RWPE2 (cell line): ENCODE results near the gene SPOCK2.

Experiments used
- ATAC-seq: fragments of 200-7000 bp; cut with Tn5 transposase; 3 replicates; pipeline ENCODE4 v1.9.1; 2021; ENCODE audit warnings: low read depth
- DNase-seq: peaks from one replicate; pipeline ENCODE4 v3.0.0-alpha.2; 2020; ENCODE audit warnings: low spot score
- H3K27ac ChIP-seq: fragments of 450-650 bp; 2 replicates; pipeline ENCODE4 v1.5.1; 2017; ENCODE audit warnings: mild to moderate bottlenecking; ENCODE audit not compliant: poor library complexity, severe bottlenecking
- H3K27me3 ChIP-seq: fragments of 250-450 bp; sonication (Bioruptor Pico); 2 replicates; pipeline ENCODE4 v1.5.1; 2021; ENCODE audit warnings: mild to moderate bottlenecking, moderate library complexity; ENCODE audit not compliant: insufficient read depth, poor library complexity, severe bottlenecking
- H3K36me3 ChIP-seq: fragments of 250-450 bp; sonication (Bioruptor Pico); 2 replicates; pipeline ENCODE4 v1.5.1; 2020; ENCODE audit warnings: low read depth, mild to moderate bottlenecking, moderate library complexity
- H3K4me1 ChIP-seq: fragments of 250-450 bp; sonication (Bioruptor Pico); 2 replicates; pipeline ENCODE4 v1.5.1; 2021; ENCODE audit warnings: mild to moderate bottlenecking, moderate library complexity; ENCODE audit not compliant: insufficient read depth, poor library complexity, severe bottlenecking
- H3K4me3 ChIP-seq: fragments of 250-450 bp; sonication (Bioruptor Pico); 2 replicates; pipeline ENCODE4 v1.5.1; 2021; ENCODE audit warnings: mild to moderate bottlenecking, moderate library complexity; ENCODE audit not compliant: severe bottlenecking
- H3K9me3 ChIP-seq: fragments of 250-450 bp; sonication (Bioruptor Pico); 2 replicates; pipeline ENCODE4 v1.5.1; 2021; ENCODE audit warnings: mild to moderate bottlenecking, moderate library complexity; ENCODE audit not compliant: severe bottlenecking
- TF ChIP-seq, protein P1 (sequence below): fragments of 450-650 bp; IDR thresholded peaks from one replicate; pipeline ENCODE4 v1.5.1; 2017; ENCODE audit warnings: mild to moderate bottlenecking, moderate library complexity; ENCODE audit not compliant: poor library complexity, severe bottlenecking

Gene SPOCK2

DNA sequence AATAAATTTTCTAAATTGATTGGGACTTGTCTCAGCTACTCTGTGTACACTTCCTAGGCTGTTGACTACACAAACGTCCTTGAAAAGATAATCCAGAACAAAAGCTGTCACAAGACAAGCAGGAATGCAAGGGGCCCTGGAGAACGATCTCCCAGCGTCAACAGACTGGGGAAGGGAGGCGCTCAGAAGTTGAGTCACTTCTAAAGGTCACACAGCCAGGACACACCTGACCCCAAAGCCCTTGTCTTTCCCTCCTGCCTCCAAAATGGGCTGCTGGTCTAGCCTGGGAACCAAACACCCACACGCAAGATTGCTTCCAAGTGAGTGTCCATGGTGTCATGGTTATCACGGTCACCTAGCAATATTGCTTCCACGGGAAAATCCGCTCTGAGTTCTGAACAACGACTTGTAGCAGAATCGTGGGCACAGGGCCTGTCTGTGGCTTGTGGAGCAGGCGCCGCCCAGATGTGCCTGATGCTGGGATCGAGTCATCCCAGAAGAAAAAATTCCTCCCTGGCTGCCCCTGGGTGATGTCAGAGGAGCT, 49.8 kb downstream of the SPOCK2 start:
- no peak for ATAC-seq
- H3K4me1 ChIP-seq = no peaks in the 10 kb centered on the region
- no peak overlapping the region for H3K27ac ChIP-seq
- DNase-seq = no peak
- H3K36me3 ChIP-seq = no peaks in the 10 kb centered on the region
- TF ChIP-seq, protein P1, sequence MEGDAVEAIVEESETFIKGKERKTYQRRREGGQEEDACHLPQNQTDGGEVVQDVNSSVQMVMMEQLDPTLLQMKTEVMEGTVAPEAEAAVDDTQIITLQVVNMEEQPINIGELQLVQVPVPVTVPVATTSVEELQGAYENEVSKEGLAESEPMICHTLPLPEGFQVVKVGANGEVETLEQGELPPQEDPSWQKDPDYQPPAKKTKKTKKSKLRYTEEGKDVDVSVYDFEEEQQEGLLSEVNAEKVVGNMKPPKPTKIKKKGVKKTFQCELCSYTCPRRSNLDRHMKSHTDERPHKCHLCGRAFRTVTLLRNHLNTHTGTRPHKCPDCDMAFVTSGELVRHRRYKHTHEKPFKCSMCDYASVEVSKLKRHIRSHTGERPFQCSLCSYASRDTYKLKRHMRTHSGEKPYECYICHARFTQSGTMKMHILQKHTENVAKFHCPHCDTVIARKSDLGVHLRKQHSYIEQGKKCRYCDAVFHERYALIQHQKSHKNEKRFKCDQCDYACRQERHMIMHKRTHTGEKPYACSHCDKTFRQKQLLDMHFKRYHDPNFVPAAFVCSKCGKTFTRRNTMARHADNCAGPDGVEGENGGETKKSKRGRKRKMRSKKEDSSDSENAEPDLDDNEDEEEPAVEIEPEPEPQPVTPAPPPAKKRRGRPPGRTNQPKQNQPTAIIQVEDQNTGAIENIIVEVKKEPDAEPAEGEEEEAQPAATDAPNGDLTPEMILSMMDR = no peak
- no peaks in the 10 kb centered on the region for H3K27me3 ChIP-seq
- H3K4me3 ChIP-seq = no peak overlapping the region
- no peaks in the 10 kb centered on the region for H3K9me3 ChIP-seq

DNA sequence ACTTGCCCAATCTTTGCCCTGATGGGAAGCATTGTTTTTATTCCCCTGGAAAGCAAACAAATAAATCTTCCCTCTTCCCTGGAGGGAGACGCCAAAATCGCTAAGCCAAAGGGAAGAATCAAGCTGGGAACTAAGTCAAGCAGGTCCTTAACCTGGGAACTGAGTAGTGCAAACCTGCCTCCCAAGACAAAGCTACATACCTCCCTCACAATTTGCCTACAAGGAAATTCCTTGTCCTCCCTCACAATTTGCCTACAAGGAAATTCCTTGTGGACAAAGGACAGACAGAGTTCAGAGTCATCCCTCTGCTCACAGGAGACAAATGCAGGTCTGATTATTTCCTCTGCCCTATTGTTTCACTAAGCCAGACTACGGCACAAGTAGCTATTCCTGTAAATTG, 50.5 kb downstream of the SPOCK2 start:
- TF ChIP-seq, protein P1 = no peak
- ATAC-seq (no peak), DNase-seq (no peak)
- Histone ChIP-seq H3K9me3 (no peaks in the 10 kb centered on the region), H3K36me3 (no peaks in the 10 kb centered on the region), H3K27ac (no peak overlapping the region), H3K27me3 (no peaks in the 10 kb centered on the region), H3K4me3 (no peak overlapping the region), H3K4me1 (no peaks in the 10 kb centered on the region)

DNA sequence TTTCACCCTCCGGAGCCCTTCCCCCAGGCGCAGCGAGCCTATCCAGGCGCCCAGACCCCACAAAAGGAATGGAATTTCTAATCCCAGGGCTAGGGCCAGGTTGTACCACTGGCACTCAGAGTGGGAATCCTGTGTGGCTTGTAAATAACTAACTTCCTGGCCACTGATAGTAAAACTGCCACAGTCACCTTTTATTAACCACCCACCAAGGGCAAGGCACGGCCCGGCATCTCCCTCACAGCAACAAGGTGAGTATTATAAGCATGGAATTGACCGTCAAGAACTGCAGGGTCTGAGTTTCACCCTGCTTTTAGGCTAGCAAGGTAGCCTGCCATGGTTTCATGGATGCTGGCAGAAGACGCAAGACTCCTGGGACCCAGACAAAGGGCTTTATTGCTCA, 51.1 kb downstream of the SPOCK2 start:
- TF ChIP-seq, protein P1 = no peak
- DNase-seq = no peak
- Histone ChIP-seq H3K4me3 (no peak overlapping the region), H3K36me3 (no peaks in the 10 kb centered on the region), H3K4me1 (no peaks in the 10 kb centered on the region), H3K27me3 (no peaks in the 10 kb centered on the region), H3K9me3 (no peaks in the 10 kb centered on the region), H3K27ac (no peak overlapping the region)
- ATAC-seq = no peak

DNA sequence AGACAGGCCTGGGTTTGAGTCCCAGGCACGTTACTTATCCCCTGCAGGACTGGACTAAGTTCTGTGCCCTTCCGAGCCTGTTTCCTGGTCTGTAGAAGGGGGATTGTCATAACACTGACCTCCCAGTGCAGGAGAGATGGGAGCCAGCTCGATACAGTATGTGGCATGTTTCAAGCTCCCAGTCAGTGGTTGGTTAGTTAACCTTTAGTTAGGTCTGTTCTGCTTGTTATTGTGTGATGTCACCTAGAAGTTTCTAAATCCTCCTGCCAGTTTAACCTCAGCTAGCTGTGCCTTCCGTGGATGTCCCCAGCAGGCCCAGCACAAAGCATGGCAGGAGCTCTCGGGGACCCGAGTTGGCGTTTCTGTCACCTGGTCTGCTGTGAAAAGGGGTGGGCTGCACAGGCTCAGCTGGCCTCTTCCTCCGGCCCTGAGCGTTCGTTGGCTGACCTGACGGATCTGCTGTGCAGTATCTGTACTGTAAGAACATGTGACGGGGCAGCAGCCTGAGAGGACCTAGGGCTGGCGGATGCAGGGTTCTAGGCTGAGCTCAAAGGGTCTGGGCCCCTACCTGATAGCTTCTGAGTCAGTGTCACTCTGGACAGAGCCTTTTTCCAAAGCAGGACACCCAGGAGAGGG, 53.0 kb downstream of the SPOCK2 start:
- TF ChIP-seq, protein P1 = no peak
- no peak for DNase-seq

DNA sequence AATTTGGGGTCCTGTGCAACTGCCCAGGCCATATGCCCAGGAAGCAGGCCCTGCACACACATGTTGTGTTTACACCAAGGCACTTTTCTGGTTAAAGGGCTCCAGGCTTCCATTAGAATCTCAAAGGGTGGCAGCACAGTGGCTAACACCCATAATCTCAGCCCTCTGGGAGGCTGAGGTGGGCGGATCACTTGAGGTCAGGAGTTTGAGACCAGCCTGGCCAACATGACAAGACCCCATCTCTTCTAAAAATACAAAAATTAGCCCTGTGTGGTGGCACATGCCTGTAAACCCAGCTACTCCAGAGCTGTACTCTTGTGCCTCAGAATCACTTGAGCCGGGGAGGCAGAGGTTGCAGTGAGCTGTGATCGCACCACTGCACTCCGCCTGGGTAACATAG, 53.6 kb downstream of the SPOCK2 start:
- no peaks in the 10 kb centered on the region for H3K36me3 ChIP-seq
- DNase-seq = no peak
- H3K4me3 ChIP-seq = no peak overlapping the region
- no peaks in the 10 kb centered on the region for H3K27me3 ChIP-seq
- no peak for ATAC-seq
- TF ChIP-seq, protein P1 = no peak
- no peaks in the 10 kb centered on the region for H3K9me3 ChIP-seq
- no peak overlapping the region for H3K27ac ChIP-seq
- no peaks in the 10 kb centered on the region for H3K4me1 ChIP-seq

More for the DNA sequence above, 53.0 kb downstream of the SPOCK2 start:
- Histone ChIP-seq H3K27me3 (no peaks in the 10 kb centered on the region), H3K36me3 (no peaks in the 10 kb centered on the region), H3K9me3 (no peaks in the 10 kb centered on the region), H3K4me3 (no peak overlapping the region), H3K27ac (no peak overlapping the region), H3K4me1 (no peaks in the 10 kb centered on the region)
- ATAC-seq = no peak
